ENCODE data around the gene GINS1. TPM values are rescaled to one million over a fixed set of nuclear protein-coding genes. Genes with fewer than 3 reads are reported as not detected.

Gene GINS1
- total RNA-seq, 2 donors from 2014 or later = 20.9 to 31.1 TPM

DNA sequence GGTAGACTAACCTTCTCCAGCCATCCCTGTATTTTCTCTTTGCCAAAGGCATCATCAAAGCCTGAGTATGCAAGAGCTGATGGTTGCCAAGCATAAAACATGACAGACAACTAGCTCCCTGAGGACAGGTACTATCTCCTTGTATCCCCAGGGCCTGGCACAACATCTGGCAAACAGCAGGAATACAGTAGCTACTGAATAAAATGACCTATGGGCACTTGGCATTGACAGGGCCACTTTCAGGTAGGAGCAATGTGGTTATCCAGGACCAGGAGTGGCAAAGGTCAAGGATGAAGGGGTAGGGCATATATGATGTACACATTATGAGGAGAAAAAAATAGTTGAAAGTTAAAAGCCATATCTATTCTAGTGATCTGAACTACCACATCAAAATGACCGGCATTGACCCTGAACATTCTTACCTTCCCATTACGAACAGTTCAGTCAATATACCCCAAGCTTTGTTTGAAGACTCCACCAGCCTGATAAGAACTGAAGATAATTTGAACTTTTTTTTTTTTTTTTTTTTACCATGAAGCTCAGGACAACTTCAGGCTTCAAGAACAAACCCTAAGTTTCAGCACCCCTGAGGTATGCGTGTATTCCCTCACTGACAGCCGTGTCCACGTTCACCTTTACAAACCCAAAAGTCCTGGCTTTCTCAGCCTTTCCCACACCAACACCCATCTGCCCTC, 29.1 kb upstream of the GINS1 start:
- Mint-ChIP-seq H3K27me3 (no peaks in the 10 kb centered on the region), H3K27ac (no peak overlapping the region), H3K36me3 (ENCODE audit: low read depth) (peaks cover 9% of the 10 kb centered on the region), H3K4me1 (peaks cover 16% of the 10 kb centered on the region), H3K4me3 (no peak overlapping the region), H3K9me3 (no peaks in the 10 kb centered on the region)
- ATAC-seq (replicated peaks) = no peak

DNA sequence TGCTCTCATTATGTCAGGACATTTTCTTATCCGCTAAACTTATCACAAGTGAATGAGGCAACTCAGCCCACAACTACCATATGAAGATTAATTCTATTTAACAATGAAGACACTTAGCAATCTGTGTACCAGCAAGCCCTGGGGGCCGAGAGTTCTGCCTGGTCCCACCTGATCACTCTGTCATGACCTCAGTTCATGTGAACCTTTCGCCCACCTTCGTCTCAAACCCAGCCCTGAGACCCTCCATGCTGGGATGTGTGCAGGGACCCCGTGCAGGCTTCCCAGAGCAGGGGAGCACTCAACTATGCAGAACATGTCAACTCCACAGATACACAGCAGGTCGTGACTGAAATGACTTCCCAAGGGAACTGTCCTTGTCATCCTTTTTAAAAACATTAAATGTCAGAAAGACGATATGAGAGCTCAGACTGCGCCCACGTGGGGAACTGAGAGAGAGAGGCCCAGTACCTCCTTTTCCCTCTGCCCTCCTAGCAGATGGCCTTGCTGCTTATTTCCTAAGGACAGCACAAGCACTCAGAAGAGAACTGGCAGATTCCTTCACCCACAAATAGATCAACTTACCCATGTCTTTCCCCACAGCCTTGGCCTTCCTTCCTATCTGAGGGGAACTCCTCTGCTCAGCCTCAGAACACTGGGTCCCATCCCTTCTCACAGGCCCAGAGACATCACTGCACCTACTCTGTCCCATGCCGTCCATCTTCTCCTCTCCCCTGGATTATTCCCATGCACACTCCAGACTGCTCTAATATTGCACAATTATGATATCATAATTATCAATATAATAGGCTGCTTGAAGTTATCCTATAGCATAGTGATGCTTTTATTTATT, 28.4 kb upstream of the GINS1 start:
- Mint-ChIP-seq H3K27me3 (no peaks in the 10 kb centered on the region), H3K27ac (peak overlapping the region; percentile 2), H3K4me1 (peaks cover 16% of the 10 kb centered on the region), H3K36me3 (ENCODE audit: low read depth) (peaks cover 9% of the 10 kb centered on the region), H3K9me3 (no peaks in the 10 kb centered on the region), H3K4me3 (no peak overlapping the region)
- ATAC-seq (replicated peaks) = no peak

DNA sequence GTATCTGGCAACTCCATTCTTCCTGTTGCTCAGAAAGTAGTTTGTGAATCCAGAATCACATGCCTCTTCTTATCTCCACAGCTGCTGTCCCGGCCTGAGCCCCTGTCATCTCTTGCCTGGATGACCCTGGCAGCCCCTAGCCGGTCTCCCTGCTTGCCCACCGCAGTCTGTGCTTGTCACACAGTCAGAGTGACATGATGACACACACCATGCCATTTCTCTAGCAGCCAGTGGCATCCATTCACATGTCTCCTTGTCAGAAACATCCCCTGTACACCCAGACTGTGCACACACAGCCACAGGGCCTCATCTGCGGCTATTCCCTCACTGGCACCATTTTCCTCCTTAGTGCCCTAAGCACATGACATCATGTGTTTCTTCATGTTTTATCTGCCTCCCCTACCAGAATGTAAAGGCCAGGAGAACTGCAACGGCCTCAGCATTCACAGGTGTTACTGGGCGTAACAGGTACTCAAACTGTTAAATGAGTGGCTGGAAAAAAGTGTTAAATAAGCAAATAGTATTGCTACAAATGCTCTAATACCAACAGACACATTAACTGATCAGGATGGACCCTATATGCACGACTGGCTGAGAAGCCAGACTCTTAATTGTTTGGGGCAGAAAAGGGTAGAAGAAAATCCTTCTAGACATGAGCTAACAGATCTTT, 26.4 kb upstream of the GINS1 start:
- no peak for ATAC-seq (replicated peaks)
- peaks cover 9% of the 10 kb centered on the region for H3K36me3 Mint-ChIP-seq (ENCODE audit: low read depth)
- peak overlapping the region; percentile 18 for H3K27ac Mint-ChIP-seq
- H3K9me3 Mint-ChIP-seq = no peaks in the 10 kb centered on the region
- H3K27me3 Mint-ChIP-seq = no peaks in the 10 kb centered on the region
- no peak overlapping the region for H3K4me3 Mint-ChIP-seq
- peaks cover 13% of the 10 kb centered on the region for H3K4me1 Mint-ChIP-seq

DNA sequence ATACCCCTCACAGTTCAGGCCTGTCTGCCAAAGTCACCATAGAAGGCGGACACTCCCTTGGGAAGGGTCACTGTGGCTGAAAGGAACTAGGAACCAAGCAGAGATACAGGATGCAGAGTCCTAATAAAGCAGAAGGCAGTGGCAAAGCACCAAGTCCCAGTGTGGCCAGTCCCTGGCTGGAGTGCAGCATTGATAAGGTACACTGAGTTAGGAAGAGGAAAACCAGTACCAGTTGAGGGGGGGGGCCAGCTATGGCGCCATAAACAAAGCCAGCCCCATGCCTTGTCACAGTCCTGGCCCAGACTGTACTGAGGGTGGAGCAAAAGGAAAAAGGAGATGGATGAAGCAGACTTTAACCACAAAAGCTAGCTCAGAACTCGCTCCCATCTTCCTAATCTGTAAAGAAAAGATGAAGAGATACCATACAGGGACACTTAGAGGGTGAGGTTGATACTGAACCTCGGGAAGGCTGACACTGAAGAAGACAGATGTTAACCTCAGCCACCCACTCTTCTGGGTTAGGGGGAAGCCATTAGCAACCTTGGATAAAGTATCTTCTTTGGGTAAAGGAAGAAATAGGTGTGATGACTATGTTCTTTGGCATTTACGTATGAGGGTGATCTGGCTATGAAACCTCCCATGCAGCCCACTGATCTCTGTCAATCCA, 24.6 kb upstream of the GINS1 start:
- H3K27ac Mint-ChIP-seq = peak overlapping the region; percentile 6
- H3K4me3 Mint-ChIP-seq = no peak overlapping the region
- H3K4me1 Mint-ChIP-seq = peaks cover 13% of the 10 kb centered on the region
- H3K27me3 Mint-ChIP-seq = no peaks in the 10 kb centered on the region
- H3K9me3 Mint-ChIP-seq = no peaks in the 10 kb centered on the region
- ATAC-seq (replicated peaks) = no peak
- H3K36me3 Mint-ChIP-seq (ENCODE audit: low read depth) = peaks cover 13% of the 10 kb centered on the region

DNA sequence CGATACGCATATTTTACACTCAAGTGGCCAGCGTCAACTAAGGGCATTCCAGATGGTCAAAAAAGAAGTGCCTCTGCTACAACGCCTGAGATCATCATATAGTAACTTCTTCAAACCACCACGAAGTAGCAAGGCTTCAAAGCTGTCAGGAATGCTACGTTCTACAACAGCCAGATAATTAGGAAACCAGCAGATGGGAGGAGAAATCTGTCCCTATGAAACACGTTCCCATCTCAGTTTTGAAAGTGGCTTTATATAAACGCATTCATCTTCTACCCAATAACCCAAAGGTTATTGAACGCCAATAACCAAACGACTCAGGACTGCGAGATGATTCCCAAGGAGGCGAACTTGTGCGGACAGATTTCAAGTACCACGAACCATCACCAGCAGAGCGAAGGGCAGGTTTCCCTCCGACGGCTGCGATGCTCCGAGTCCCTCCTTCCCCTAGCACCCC, 18.0 kb upstream of the GINS1 start:
- no peaks in the 10 kb centered on the region for H3K9me3 Mint-ChIP-seq
- no peaks in the 10 kb centered on the region for H3K27me3 Mint-ChIP-seq
- no peak for ATAC-seq (replicated peaks)
- H3K27ac Mint-ChIP-seq = peak overlapping the region; percentile 39
- peaks cover 5% of the 10 kb centered on the region for H3K4me1 Mint-ChIP-seq
- H3K4me3 Mint-ChIP-seq = peak overlapping the region; percentile 82
- peaks cover 10% of the 10 kb centered on the region for H3K36me3 Mint-ChIP-seq (ENCODE audit: low read depth)

DNA sequence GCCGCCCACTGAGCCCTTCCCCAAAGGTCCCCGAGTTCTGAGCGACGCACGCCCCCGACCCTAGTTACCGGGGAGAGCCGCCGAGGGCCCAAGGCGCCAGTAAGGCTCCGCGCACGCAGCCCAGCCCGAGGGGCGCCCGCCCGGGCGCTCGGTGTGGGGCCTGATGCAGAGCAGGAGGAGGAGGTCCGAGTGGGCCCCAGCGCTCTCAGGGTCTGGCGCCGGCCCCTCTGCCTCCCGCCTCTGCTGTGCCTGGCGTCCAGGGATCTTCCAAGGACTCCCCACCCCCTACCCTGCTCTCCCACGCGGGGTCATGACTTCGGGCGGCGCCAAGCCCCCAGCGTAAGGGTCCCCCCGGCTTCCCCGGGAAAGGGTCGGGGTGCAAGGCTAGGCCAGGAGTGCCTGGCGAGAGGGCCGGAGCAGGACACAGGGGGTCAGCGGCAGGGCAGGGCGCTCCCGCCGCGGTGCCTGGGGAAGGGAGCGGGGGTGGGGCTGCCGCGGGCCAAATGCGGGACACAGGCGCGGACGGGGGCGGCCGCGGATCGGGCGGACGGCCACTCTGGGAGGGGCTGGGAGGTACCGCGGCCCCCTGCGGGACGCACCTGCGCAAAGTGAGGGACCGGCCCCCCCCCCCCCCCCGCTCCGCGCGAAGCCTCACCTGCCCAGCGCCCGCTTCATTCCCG, 17.5 kb upstream of the GINS1 start:
- no peak overlapping the region for H3K27ac Mint-ChIP-seq
- peaks cover 10% of the 10 kb centered on the region for H3K36me3 Mint-ChIP-seq (ENCODE audit: low read depth)
- no peaks in the 10 kb centered on the region for H3K9me3 Mint-ChIP-seq
- peak; percentile 13 for ATAC-seq (replicated peaks)
- no peaks in the 10 kb centered on the region for H3K27me3 Mint-ChIP-seq
- peaks cover 5% of the 10 kb centered on the region for H3K4me1 Mint-ChIP-seq
- peak overlapping the region; percentile 82 for H3K4me3 Mint-ChIP-seq

DNA sequence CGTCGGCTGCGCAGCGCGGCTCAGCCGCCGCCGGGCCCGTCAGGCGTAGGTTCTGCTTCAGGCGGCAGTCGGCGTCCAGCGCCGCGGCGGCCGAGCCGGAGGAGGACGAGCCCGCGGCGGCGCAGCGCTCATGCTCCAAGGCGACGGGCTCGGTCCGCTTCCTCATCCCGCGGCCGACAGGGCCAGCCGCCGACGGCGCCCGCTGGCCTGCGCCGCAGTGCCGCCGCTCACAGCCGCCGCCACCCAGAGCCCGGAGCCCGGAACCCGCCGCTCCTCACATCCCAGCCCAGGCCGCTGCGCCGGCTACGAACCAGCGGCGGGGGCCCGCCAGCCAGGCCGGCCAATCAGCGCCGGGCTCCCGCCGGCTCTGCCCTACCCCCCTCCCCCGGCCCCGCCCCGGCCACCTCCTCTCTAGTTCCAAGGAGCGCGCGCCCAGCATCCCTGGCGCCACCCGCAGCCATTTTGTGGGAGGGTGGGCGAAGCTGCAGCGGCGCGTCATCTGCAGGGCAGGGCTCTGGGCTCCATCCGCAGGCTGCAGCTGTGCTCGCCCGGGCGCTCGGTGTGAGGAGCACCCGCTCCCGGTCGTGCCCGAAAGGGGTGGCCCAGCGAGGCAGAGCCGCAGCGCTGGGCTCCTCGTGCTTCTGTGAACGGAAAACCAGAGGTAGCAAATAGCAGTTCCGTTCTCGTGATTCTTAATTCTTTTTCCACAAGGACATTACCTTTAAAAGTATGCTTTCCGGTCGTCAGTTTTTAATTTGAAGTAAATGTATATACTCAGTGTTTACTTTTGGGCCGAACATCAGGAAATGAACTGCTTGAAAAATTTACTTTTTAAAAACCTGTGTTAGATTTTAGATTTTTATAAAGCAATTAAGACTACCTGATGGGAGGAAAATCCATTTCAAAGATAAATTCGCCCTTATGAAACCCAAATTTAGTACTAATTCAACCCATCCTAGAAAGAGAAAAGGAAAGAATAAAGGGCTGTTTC, 16.6 kb upstream of the GINS1 start, which contains the start of gene ABHD12:
TSS of gene ABHD12 (minus strand) at position 298 of the 991 bp plus-strand sequence. CDS start at position 166, 132 bp downstream.
- peak; percentile 98 for ATAC-seq (replicated peaks)

DNA sequence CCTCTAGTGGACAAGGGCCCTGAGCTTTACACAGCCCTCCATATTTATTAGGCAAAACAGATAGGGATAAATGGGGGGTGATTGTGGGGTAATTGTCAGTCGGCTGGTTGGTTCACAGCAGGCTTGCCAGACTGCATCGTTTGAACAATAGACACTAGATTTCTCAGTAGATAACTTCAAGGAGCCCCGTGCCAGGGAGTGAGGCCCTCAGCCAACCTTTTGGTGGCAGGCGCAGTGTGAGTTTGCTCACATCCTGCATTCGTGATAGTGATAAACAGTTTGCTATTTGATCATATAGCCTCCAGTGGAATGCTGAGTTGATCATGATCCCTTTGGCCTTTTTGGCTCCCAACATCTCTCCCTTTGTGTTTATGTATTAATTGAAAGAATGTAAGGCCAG, 13.2 kb upstream of the GINS1 start:
- peaks cover 3% of the 10 kb centered on the region for H3K4me1 Mint-ChIP-seq
- H3K4me3 Mint-ChIP-seq = no peak overlapping the region

More for the DNA sequence above, 16.6 kb upstream of the GINS1 start, which contains the start of gene ABHD12:
- Mint-ChIP-seq H3K27ac (peak within 1 kb of the TSS; percentile 79), H3K9me3 (no peaks in the 10 kb centered on the region), H3K27me3 (no peaks in the 10 kb centered on the region), H3K36me3 (ENCODE audit: low read depth) (peaks cover 10% of the 10 kb centered on the region), H3K4me1 (peaks cover 5% of the 10 kb centered on the region), H3K4me3 (peak within 1 kb of the TSS; percentile 82)

DNA sequence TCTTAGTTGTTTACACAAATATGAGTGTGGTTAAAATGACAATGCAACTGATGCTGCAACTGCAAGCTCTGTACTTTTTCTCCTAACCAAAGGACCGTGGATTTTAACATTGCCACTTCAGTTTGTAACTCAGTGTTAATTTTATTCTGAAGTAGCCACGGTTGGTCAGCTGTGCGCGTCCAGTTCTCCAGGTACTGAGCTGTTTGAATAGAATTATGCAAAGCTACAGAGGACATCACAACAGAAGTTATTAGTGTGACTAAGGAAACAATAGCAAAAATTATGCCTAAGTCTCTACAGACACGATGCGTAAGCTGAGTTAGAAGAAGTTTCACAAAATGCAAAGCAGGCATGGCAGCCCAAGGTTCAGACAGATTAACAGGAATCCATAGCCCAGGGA, 12.5 kb upstream of the GINS1 start:
- Mint-ChIP-seq H3K4me3 (no peak overlapping the region), H3K27me3 (no peaks in the 10 kb centered on the region), H3K4me1 (no peaks in the 10 kb centered on the region), H3K9me3 (no peaks in the 10 kb centered on the region), H3K36me3 (ENCODE audit: low read depth) (no peaks in the 10 kb centered on the region), H3K27ac (no peak overlapping the region)
- no peak for ATAC-seq (replicated peaks)

More for the DNA sequence above, 13.2 kb upstream of the GINS1 start:
- Mint-ChIP-seq H3K27ac (no peak overlapping the region), H3K27me3 (no peaks in the 10 kb centered on the region), H3K36me3 (ENCODE audit: low read depth) (no peaks in the 10 kb centered on the region), H3K9me3 (no peaks in the 10 kb centered on the region)
- no peak for ATAC-seq (replicated peaks)

DNA sequence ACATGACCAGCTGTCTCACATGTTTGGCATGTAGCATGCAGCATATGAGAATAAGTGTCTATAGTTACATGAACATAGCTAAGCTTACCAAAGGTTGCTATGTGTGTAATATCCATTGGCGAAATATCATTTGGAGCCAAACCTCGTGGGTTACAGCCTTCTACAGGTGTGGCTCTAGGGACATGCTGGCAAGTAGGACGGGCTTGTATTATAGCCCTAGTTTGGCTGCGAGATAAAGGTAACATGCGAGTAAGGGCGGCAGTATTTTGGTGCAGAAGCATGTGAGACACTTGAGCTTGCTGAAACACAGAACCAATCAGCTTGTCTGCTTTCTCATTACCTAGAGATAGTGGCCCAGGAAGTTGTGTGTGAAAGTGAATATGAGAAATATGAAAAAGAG, 10.4 kb upstream of the GINS1 start:
- Mint-ChIP-seq H3K36me3 (ENCODE audit: low read depth) (no peaks in the 10 kb centered on the region), H3K4me3 (no peak overlapping the region), H3K9me3 (no peaks in the 10 kb centered on the region), H3K27me3 (no peaks in the 10 kb centered on the region), H3K27ac (no peak overlapping the region), H3K4me1 (no peaks in the 10 kb centered on the region)
- ATAC-seq (replicated peaks) = no peak

DNA sequence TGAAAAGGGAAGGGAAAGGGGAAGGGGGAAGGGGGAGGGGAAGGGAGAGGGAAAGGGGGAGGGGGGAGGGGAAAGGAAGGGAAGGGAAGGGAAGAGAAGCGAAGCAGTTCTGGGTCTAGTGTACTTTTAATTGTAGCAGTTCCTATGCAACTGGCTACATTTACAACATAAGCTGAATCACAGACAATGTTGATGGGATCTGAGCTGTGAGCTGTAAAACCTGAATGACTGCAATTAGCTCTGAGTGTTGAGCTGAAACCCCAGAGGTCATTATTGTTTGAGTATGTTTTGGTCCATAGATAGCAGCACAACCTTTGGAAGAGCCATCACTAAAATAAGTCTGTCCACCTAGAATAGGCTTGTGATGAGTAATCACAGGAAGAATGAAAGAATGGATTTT, 9.7 kb upstream of the GINS1 start:
- no peaks in the 10 kb centered on the region for H3K36me3 Mint-ChIP-seq (ENCODE audit: low read depth)

DNA sequence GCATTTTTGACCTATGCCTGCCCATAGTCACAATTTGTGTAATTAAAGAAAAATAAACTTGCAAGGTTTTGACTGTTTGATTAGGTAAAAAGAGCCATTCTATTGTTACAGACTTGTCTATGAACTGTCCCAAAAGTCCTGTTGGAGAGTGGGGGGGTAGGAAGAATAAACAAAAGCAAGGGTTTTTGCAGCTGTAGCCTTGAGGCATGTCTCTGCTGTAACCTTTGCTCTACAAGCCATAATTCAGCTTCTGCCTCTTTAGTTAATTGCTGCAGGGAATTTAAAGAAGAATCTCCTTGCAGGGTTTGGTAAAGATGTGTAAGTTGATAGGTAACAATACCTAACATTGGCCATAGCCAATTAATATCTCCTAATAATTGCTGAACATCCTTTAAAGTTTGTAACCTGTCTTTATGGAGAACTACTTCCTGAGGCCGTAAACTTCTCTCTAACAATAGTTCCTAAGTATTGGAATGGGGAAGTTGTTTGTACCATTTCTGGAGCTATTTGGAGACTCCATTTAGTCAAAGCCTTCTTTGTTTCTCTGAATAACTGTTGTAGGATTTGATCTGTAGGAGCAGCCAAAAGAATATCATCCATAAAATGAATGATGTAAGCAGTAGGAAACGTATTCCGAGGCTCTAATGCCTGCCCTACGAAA, 9.0 kb upstream of the GINS1 start:
- no peak for ATAC-seq (replicated peaks)
- H3K27me3 Mint-ChIP-seq = no peaks in the 10 kb centered on the region
- no peaks in the 10 kb centered on the region for H3K4me1 Mint-ChIP-seq
- no peaks in the 10 kb centered on the region for H3K36me3 Mint-ChIP-seq (ENCODE audit: low read depth)
- H3K27ac Mint-ChIP-seq = no peak overlapping the region
- H3K9me3 Mint-ChIP-seq = peaks cover 8% of the 10 kb centered on the region
- H3K4me3 Mint-ChIP-seq = no peak overlapping the region

More for the DNA sequence above, 9.7 kb upstream of the GINS1 start:
- Mint-ChIP-seq H3K9me3 (peaks cover 4% of the 10 kb centered on the region), H3K4me1 (no peaks in the 10 kb centered on the region), H3K4me3 (no peak overlapping the region), H3K27ac (no peak overlapping the region), H3K27me3 (no peaks in the 10 kb centered on the region)
- no peak for ATAC-seq (replicated peaks)

All from activated T-helper 17 cell treated with anti-CD3 and anti-CD28 coated beads, Interleukin-2, amount 50 U/mL, for 72 hours (primary cell).